ENCODE results near the gene CAPN9. TPM values are rescaled to one million over a fixed set of nuclear protein-coding genes. Genes with fewer than 3 reads are reported as not detected.

CAPN9 gene
- total RNA-seq, 2 donors from 2014 or later, result 0.26 TPM; not detected in 1

DNA sequence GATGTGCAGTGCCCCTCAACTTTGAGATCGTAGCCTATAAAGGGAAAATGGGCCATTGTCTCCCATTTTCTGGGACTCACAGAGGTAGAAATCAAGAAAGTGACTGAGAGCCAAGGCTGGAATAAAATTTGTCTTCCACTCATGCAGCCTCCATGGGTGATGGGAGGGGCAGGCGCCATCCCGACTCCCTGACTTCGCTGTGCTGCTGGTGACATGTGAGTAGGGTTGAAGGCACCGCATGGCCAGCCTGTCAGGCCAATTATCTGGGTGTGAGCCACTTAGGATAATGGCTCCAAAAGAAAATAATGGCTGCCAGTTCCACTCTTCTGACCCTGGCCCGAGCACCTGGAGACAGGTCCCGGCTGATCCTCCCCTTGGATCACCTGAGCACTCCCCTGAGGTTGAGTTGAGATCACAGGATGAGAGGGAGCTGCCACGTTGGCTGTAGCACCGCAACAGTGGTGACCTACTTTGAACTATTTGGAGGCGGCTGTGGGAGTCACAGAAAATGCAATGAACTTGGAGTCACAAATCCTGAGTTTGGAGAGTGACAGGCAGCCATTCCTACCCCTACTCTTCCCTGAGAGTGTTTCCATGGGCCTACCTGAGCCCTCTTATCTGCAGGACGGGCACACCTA lies 26.3 kb downstream of the CAPN9 start:
- Histone ChIP-seq H3K9me3 (no peaks in the 10 kb centered on the region), H3K4me3 (no peak overlapping the region), H3K27ac (no peak overlapping the region), H3K27me3 (no peaks in the 10 kb centered on the region), H3K4me1 (peaks cover 11% of the 10 kb centered on the region), H3K36me3 (replicated peaks in 1 of 2; ENCODE audit: insufficient read depth in 1 of 2, low read depth in 2 of 2) (no peaks in the 10 kb centered on the region)
- TF ChIP-seq CTCF (IDR thresholded peaks at IDR 0.05) (no peak), POLR2A (IDR thresholded peaks at IDR 0.05) (no peak)
- intact Hi-C loops (cut with DNase I), result loop anchor here (10.0 kb wide), 1 partner anchor 129 kb away; the partner anchor contains the start of gene COG2
- DNase-seq, result no peak
- ATAC-seq, result no peak
- 78 to 83% methylated on average over 9 to 11 of the region's 11 CpGs for WGBS, 2 donors

DNA sequence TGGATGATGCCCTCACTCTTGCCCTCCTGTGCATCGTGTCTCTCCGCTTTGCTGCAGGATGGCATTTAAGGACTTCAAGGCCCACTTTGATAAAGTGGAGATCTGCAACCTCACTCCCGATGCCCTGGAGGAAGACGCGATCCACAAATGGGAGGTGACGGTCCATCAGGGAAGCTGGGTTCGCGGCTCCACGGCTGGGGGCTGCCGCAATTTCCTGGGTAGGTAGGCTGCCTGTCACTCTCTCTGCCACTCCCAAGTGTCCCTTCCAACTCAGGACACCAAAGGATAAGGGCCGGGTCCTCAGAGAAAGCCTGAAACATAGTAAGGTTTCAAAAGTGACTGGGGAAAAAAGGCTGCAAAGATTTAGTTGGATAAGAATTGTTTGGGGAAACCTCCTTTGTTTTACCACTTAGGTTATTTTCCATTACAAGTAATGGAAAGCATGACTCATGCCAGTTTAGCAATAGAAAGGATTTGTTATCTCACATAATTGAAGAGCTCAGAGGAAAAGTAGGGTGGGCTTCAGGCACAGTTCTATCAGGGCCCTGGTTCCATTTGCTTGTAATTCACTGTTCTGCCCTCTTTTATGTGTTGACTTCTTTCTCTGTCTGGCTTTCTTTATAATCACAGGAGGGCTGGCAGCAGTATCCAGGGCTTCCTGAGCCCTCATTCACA lies 31.9 kb downstream of the CAPN9 start:
- no peak for ATAC-seq
- 87 to 89% methylated on average over 11 of the region's 11 CpGs for WGBS, 2 donors

DNA sequence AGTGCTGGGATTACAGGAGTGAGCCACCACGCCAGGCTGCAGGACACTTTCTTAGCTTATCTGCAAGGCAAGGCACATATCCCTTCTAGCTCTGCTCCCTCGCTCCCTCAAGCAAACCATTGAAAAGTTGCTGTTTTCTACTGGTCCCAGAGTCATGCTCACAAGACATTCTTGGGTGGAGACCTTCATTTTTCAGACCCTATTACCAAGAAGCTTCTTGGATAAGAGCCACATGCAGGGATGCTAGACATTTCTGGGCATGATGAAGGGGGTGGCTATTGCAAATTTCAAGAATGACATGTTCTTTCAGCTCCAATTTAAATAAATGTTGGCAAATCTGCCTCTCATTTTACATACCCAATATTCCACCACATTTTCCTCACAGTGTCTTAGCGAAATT lies 33.9 kb downstream of the CAPN9 start:
- no peaks in the 10 kb centered on the region for H3K36me3 ChIP-seq (replicated peaks in 1 of 2; ENCODE audit: insufficient read depth in 1 of 2, low read depth in 2 of 2)
- DNase-seq, result no peak
- no peaks in the 10 kb centered on the region for H3K4me1 ChIP-seq
- H3K27me3 ChIP-seq, result no peaks in the 10 kb centered on the region
- no peaks in the 10 kb centered on the region for H3K9me3 ChIP-seq
- no peak for ATAC-seq
- no peak overlapping the region for H3K4me3 ChIP-seq
- H3K27ac ChIP-seq, result no peak overlapping the region
- intact Hi-C loops (cut with DNase I), result no loop called here
- 74 to 90% methylated on average over 3 of the region's 3 CpGs for WGBS, 2 donors
- TF ChIP-seq CTCF (IDR thresholded peaks at IDR 0.05), result no peak
- no peak for TF ChIP-seq POLR2A (IDR thresholded peaks at IDR 0.05)

More for the DNA sequence above, 31.9 kb downstream of the CAPN9 start:
- Histone ChIP-seq H3K4me1 (no peaks in the 10 kb centered on the region), H3K4me3 (no peak overlapping the region), H3K27me3 (no peaks in the 10 kb centered on the region), H3K27ac (no peak overlapping the region), H3K9me3 (no peaks in the 10 kb centered on the region), H3K36me3 (replicated peaks in 1 of 2; ENCODE audit: insufficient read depth in 1 of 2, low read depth in 2 of 2) (no peaks in the 10 kb centered on the region)
- intact Hi-C loops (cut with DNase I), result loop anchor here (10.0 kb wide), 1 partner anchor 134 kb away; the partner anchor contains the start of gene COG2
- DNase-seq, result no peak
- TF ChIP-seq CTCF (IDR thresholded peaks at IDR 0.05) (no peak), POLR2A (IDR thresholded peaks at IDR 0.05) (no peak)

DNA sequence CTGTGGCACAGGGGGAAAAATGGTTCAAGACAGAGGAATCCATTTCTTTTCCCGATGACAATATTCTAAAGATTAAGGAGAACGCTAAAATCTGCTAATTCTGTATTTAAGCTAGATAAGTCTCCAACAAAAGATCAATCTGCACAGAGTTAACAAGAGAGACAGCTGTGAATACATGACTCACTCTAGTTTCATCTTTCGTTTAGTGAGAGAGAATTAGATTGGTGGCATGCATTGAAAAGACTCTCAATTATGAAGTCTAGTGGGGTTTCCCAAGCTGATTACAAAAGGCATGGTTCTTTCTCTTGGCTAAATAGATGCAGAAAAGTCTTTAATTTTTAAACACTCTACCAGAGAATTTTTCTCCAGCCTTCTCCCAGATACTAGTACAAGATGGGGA lies 34.4 kb downstream of the CAPN9 start:
- 55 to 58% methylated on average over 3 of the region's 3 CpGs for WGBS, 2 donors
- intact Hi-C loops (cut with DNase I), result no loop called here
- ATAC-seq, result no peak
- Histone ChIP-seq H3K27me3 (no peaks in the 10 kb centered on the region), H3K9me3 (no peaks in the 10 kb centered on the region), H3K4me3 (no peak overlapping the region), H3K36me3 (replicated peaks in 1 of 2; ENCODE audit: insufficient read depth in 1 of 2, low read depth in 2 of 2) (no peaks in the 10 kb centered on the region), H3K27ac (no peak overlapping the region), H3K4me1 (no peaks in the 10 kb centered on the region)
- TF ChIP-seq POLR2A (IDR thresholded peaks at IDR 0.05), result no peak
- no peak for TF ChIP-seq CTCF (IDR thresholded peaks at IDR 0.05)
- DNase-seq, result no peak
